Gastrocnemius medialis (tissue), 4 donors: Measurements from ENCODE around the gene ACKR1. TPM values are rescaled to one million over a fixed set of nuclear protein-coding genes. Genes with fewer than 3 reads are reported as not detected.

Experiments used
- ATAC-seq, 2 donors: fragments of 150-250 bp; one replicate each; pipeline ENCODE4 v1.9.1; 2016
- DNase-seq, 2 donors: peaks; one replicate each; pipeline ENCODE4 v3.0.0-alpha.2; 2019
- H3K27ac ChIP-seq, 4 donors: fragments of 200-600 bp; sonication (generic); 1 replicate in 1 of 4; 2 replicates in 3 of 4; pipeline ENCODE4 v1.5.1; 2016 to 2018; ENCODE audit warnings: mild to moderate bottlenecking in 2 of 4, moderate library complexity in 1 of 4
- H3K27me3 ChIP-seq, 3 donors: fragments of 200-600 bp; sonication (generic) in 2 of 3; 1 replicate in 1 of 3; 2 replicates in 2 of 3; pipeline versions ENCODE4 v1.5.1 to v1.6.0; 2016 to 2019; ENCODE audit warnings: mild to moderate bottlenecking in 1 of 3, moderate library complexity in 1 of 3
- H3K36me3 ChIP-seq, 2 donors: fragments of 200-600 bp; sonication (generic) in 1 of 2; one replicate each; pipeline ENCODE4 v1.5.1; 2017 to 2018
- H3K4me1 ChIP-seq, 2 donors: fragments of 200-600 bp; sonication (generic) in 1 of 2; one replicate each; pipeline ENCODE4 v1.5.1; 2016 to 2017; ENCODE audit warnings: mild to moderate bottlenecking in 2 of 2
- H3K4me3 ChIP-seq, 4 donors: fragments of 200-600 bp; sonication (generic) in 3 of 4; 1 replicate in 1 of 4; 2 replicates in 3 of 4; pipeline ENCODE4 v1.5.1; 2016 to 2019; ENCODE audit warnings: mild to moderate bottlenecking in 2 of 4
- H3K9me3 ChIP-seq, 3 donors: fragments of 200-600 bp; sonication (generic) in 2 of 3; 1 replicate in 1 of 3; 2 replicates in 2 of 3; pipeline ENCODE4 v1.5.1; 2016 to 2019
- CTCF ChIP-seq, 5 experiments: fragments of 450-650 bp in 3 of 5; fragments of 200-600 bp in 2 of 5; sonication (generic) in 2 of 5; IDR thresholded peaks in 4 of 5; conservative IDR thresholded peaks in 1 of 5; 1 replicate in 4 of 5; 2 replicates in 1 of 5; pipeline ENCODE4 v1.5.1; 2016 to 2019; ENCODE audit warnings: antibody characterized with exemption in 5 of 5, mild to moderate bottlenecking in 3 of 5, moderate library complexity in 3 of 5
- POLR2A ChIP-seq, 2 donors: fragments of 450-650 bp; IDR thresholded peaks; one replicate each; pipeline ENCODE4 v1.6.1; 2017; ENCODE audit warnings: antibody characterized with exemption in 2 of 2, mild to moderate bottlenecking in 2 of 2, moderate library complexity in 2 of 2
- in situ Hi-C, 4 donors: fragments of 200-750 bp; cut with MboI; loops; one replicate each; pipeline versions ENCODE4 v1.15.0 to v1.8.0; 2017; ENCODE audit warnings: low sequenced_read_pairs in 4 of 4
- intact Hi-C: fragments of 100-400 bp; cut with DNase I; formaldehyde crosslinking; loops from one replicate; pipeline ENCODE4 v1.15.1; 2023; ENCODE audit warnings: low total_unique reads
- total RNA-seq, 4 donors: library from RNA; depleted of rRNA; stranded (reverse); fragments of >200 nt; gene quantifications; one replicate each; pipeline versions ENCODE4 v1.1.0 to v1.2.3, GENCODE V29; 2016

The ACKR1 gene
- total RNA-seq, 4 donors from 2014 or later: 10.1 to 34.8 (median 21.8) TPM

- Histone ChIP-seq H3K9me3 (no peaks in the 10 kb centered on the region), H3K4me3 (no peak overlapping the region), H3K36me3 (no peaks in the 10 kb centered on the region), H3K27me3 (peaks cover 6 to 17% (median 17%) of the 10 kb centered on the region in 3 donors), H3K4me1 (peaks cover 0 to 5% of the 10 kb centered on the region in 2 donors), H3K27ac (no peak overlapping the region)
- TF ChIP-seq POLR2A (IDR thresholded peaks at IDR 0.05) (no peak), CTCF (IDR thresholded peaks at IDR 0.05 in 4 of 5, conservative IDR thresholded peaks at IDR 0.05 in 1 of 5) (no peak)
- ATAC-seq: no peak
- intact Hi-C loops: no loop called here
- in situ Hi-C loops: no loop called here
- DNase-seq: no peak
These were observed 20.5 kb upstream of the ACKR1 start for GRCh38 chr1:159184201-159184600.

- no peak for ATAC-seq
- Histone ChIP-seq H3K27me3 (peaks cover 6 to 17% (median 17%) of the 10 kb centered on the region in 3 donors), H3K9me3 (no peaks in the 10 kb centered on the region), H3K36me3 (no peaks in the 10 kb centered on the region), H3K4me1 (peaks cover 0 to 5% of the 10 kb centered on the region in 2 donors), H3K4me3 (no peak overlapping the region), H3K27ac (no peak overlapping the region)
- TF ChIP-seq CTCF (IDR thresholded peaks at IDR 0.05 in 4 of 5, conservative IDR thresholded peaks at IDR 0.05 in 1 of 5) (no peak), POLR2A (IDR thresholded peaks at IDR 0.05) (no peak)
- intact Hi-C loops: no loop called here
- no peak for DNase-seq
- in situ Hi-C loops: no loop called here
These were observed 19.6 kb upstream of the ACKR1 start for GRCh38 chr1:159185121-159185520.

- intact Hi-C loops (no loop called here), in situ Hi-C loops (no loop called here)
- Histone ChIP-seq H3K27me3 (peaks cover 10 to 17% (median 17%) of the 10 kb centered on the region in 3 donors), H3K36me3 (no peaks in the 10 kb centered on the region), H3K4me1 (peaks cover 0 to 5% of the 10 kb centered on the region in 2 donors), H3K27ac (no peak overlapping the region), H3K4me3 (no peak overlapping the region), H3K9me3 (no peaks in the 10 kb centered on the region)
- no peak for ATAC-seq
- TF ChIP-seq POLR2A (IDR thresholded peaks at IDR 0.05): no peak
- no peak for TF ChIP-seq CTCF (IDR thresholded peaks at IDR 0.05 in 4 of 5, conservative IDR thresholded peaks at IDR 0.05 in 1 of 5)
- DNase-seq: no peak
These were observed 17.6 kb upstream of the ACKR1 start for GRCh38 chr1:159187033-159187432.

- intact Hi-C loops (no loop called here), in situ Hi-C loops (no loop called here)
- TF ChIP-seq CTCF (IDR thresholded peaks at IDR 0.05 in 4 of 5, conservative IDR thresholded peaks at IDR 0.05 in 1 of 5) (no peak), POLR2A (IDR thresholded peaks at IDR 0.05) (no peak)
These were observed 16.9 kb upstream of the ACKR1 start for GRCh38 chr1:159187647-159188374.

More at GRCh38 chr1:159187647-159188374, 16.9 kb upstream of the ACKR1 start:
- Histone ChIP-seq H3K27me3 (peaks cover 10 to 17% (median 17%) of the 10 kb centered on the region in 3 donors), H3K4me1 (peaks cover 0 to 5% of the 10 kb centered on the region in 2 donors), H3K9me3 (no peaks in the 10 kb centered on the region), H3K4me3 (peak overlapping the region; percentile 13 to 37 (median 33)), H3K27ac (no peak overlapping the region), H3K36me3 (no peaks in the 10 kb centered on the region)
- no peak for ATAC-seq
- DNase-seq: no peak
